ENCODE data around the gene MAP1B. TPM values are rescaled to one million over a fixed set of nuclear protein-coding genes. Genes with fewer than 3 reads are reported as not detected.

Gene MAP1B
- total and polyA plus RNA-seq, 8 donors = 2.1 to 985 (median 24.7) TPM

DNA sequence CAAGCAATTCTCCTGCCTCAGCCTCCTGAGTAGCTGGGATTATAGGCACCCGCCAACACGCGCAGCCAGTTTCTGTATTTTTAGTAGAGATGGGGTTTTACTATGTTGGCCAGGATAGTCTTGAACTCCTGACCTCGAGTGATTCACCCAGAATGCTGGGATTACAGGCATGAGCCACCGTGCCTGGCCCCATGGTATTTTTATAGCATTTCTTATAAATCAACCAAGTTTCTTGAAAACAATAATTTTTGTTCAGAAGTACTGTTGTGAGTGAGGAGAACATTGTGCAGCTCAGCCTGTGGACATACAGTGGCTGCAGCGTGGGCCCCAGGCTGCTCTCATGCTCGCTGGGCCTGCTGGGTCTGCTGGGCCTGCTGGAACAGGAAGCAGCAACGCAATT lies 45.3 kb downstream of the MAP1B start:
- H3K27ac ChIP-seq = peak overlapping the region in 4 of 5 donors; percentile 6 to 77 (median 50)
- H3K4me1 ChIP-seq = peaks cover 4 to 84% (median 36%) of the 10 kb centered on the region in 4 donors
- no peak for DNase-seq
- WGBS, 5 donors = 87 to 95% (median 91%) methylated on average over 8 of the region's 8 CpGs
- intact Hi-C loops (cut with DNase I; ENCODE audit: low total_unique reads) = no loop called here
- no peak overlapping the region for H3K4me3 ChIP-seq
- H3K9me3 ChIP-seq = no peaks in the 10 kb centered on the region
- no peak for TF ChIP-seq POLR2AphosphoS5 (IDR thresholded peaks at IDR 0.05)
- TF ChIP-seq CTCF (IDR thresholded peaks at IDR 0.05) = no peak
- no peak for TF ChIP-seq EP300 (IDR thresholded peaks at IDR 0.05)
- no peak for TF ChIP-seq POLR2A (IDR thresholded peaks at IDR 0.05)
- H3K27me3 ChIP-seq = no peaks in the 10 kb centered on the region
- no peaks in the 10 kb centered on the region for H3K36me3 ChIP-seq

DNA sequence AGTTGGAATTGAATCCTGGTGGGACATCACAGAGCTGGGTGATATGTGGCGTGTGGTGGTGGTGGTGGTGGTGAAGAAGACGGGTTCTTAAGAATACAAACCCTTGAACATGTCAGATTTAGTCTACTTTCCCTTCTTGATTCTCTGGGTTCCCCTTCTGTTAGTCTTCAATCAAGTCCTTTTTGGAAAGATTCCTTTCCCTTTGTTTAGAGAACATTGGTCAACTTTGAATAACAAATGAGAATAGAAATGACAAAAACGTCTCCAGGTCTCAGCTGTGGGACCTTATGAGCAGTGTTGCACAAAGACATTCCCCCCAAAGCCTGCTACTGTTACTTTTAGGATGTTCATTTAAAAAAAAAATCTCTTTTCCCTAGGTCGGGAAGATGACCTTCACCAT lies 46.3 kb downstream of the MAP1B start:
- peaks cover 4 to 90% (median 40%) of the 10 kb centered on the region in 4 donors for H3K4me1 ChIP-seq
- intact Hi-C loops (cut with DNase I; ENCODE audit: low total_unique reads) = no loop called here
- H3K9me3 ChIP-seq = no peaks in the 10 kb centered on the region
- no peaks in the 10 kb centered on the region for H3K27me3 ChIP-seq
- WGBS, 5 donors = 71 to 83% (median 75%) methylated on average over 4 of the region's 4 CpGs
- TF ChIP-seq CTCF (IDR thresholded peaks at IDR 0.05) = no peak
- no peak for TF ChIP-seq POLR2AphosphoS5 (IDR thresholded peaks at IDR 0.05)
- TF ChIP-seq POLR2A (IDR thresholded peaks at IDR 0.05) = no peak
- no peak for TF ChIP-seq EP300 (IDR thresholded peaks at IDR 0.05)
- no peaks in the 10 kb centered on the region for H3K36me3 ChIP-seq
- peak overlapping the region in 4 of 5 donors; percentile 11 to 77 (median 58) for H3K27ac ChIP-seq
- H3K4me3 ChIP-seq = no peak overlapping the region
- DNase-seq = no peak

GRCh38 chr5:72154076-72154756 lies 46.9 kb downstream of the MAP1B start:
- peak overlapping the region in 4 of 5 donors; percentile 35 to 77 (median 63) for H3K27ac ChIP-seq

More at GRCh38 chr5:72154076-72154756, 46.9 kb downstream of the MAP1B start:
- TF ChIP-seq EP300 (IDR thresholded peaks at IDR 0.05) (no peak), POLR2A (IDR thresholded peaks at IDR 0.05) (no peak), POLR2AphosphoS5 (IDR thresholded peaks at IDR 0.05) (no peak), CTCF (IDR thresholded peaks at IDR 0.05) (no peak)
- peak in 1 of 2 donors; percentile 29 for DNase-seq
- Histone ChIP-seq H3K36me3 (no peaks in the 10 kb centered on the region), H3K4me1 (peaks cover 4 to 91% (median 43%) of the 10 kb centered on the region in 4 donors), H3K27me3 (no peaks in the 10 kb centered on the region), H3K4me3 (no peak overlapping the region), H3K9me3 (no peaks in the 10 kb centered on the region)
- intact Hi-C loops (cut with DNase I; ENCODE audit: low total_unique reads) = no loop called here
- WGBS, 5 donors = 58 to 78% (median 61%) methylated on average over 5 of the region's 5 CpGs
